Prostate gland (tissue), 2 donors: ENCODE results near the gene DLG2. TPM values are rescaled to one million over a fixed set of nuclear protein-coding genes. Genes with fewer than 3 reads are reported as not detected.

Experiments
- DNase-seq: peaks from one replicate; pipeline ENCODE4 v3.0.0-alpha.2; 2019; ENCODE audit warnings: low spot score
- H3K27ac ChIP-seq, 2 donors: fragments of 200-600 bp; sonication (generic); 2 replicates each; pipeline ENCODE4 v1.5.1; 2017 to 2019
- H3K27me3 ChIP-seq: fragments of 200-600 bp; sonication (generic); replicated peaks from 2 replicates; pipeline ENCODE4 v1.5.1; 2019; ENCODE audit not compliant: insufficient read depth
- H3K36me3 ChIP-seq, 2 donors: fragments of 200-600 bp; sonication (generic); 1 replicate in 1 of 2; 2 replicates in 1 of 2; pipeline versions ENCODE4 v1.5.1 to v1.8.1; 2017 to 2019
- H3K4me1 ChIP-seq: fragments of 200-600 bp; sonication (generic); replicated peaks from 2 replicates; pipeline ENCODE4 v1.5.1; 2019
- H3K4me3 ChIP-seq, 2 donors: fragments of 200-600 bp; sonication (generic); 2 replicates each; pipeline ENCODE4 v1.5.1; 2017 to 2019
- H3K9me3 ChIP-seq: fragments of 200-600 bp; sonication (generic); 2 replicates; pipeline ENCODE4 v1.5.1; 2017
- CTCF ChIP-seq, 4 experiments: fragments of 200-600 bp in 2 of 4; fragments of 450-650 bp in 2 of 4; sonication (generic) in 2 of 4; IDR thresholded peaks; 1 replicate in 3 of 4; 2 replicates in 1 of 4; pipeline ENCODE4 v1.5.1; 2016 to 2019; ENCODE audit warnings: antibody characterized with exemption in 4 of 4, mild to moderate bottlenecking in 2 of 4, moderate library complexity in 2 of 4
- POLR2A ChIP-seq: fragments of 450-650 bp; IDR thresholded peaks from one replicate; pipeline ENCODE4 v1.6.1; 2016; ENCODE audit warnings: antibody characterized with exemption, mild to moderate bottlenecking
- POLR2AphosphoS5 ChIP-seq: sonication (generic); formaldehyde crosslinking; IDR thresholded peaks from one replicate; pipeline ENCODE4 v1.6.1; 2017; ENCODE audit warnings: antibody characterized with exemption
- whole genome bisulfite sequencing: methylation state at CpG from one replicate; pipeline ENCODE4 v1.1.5; 2018; 5-methylcytosine and 5-hydroxymethylcytosine counted together
- intact Hi-C: fragments of 100-400 bp; cut with DNase I; formaldehyde crosslinking; loops from one replicate; pipeline ENCODE4 v1.14.2; 2022
- total RNA-seq, 2 donors: library from RNA; depleted of rRNA; stranded (reverse); fragments of >200 nt; gene quantifications; one replicate each; pipeline ENCODE4 v1.1.0, GENCODE V29; 2016

The DLG2 gene
- total RNA-seq, 2 donors from 2014 or later, result 9.8 to 16.2 TPM

GRCh38 chr11:83862033-83862432 lies 1765.1 kb downstream of the DLG2 start:
- TF ChIP-seq POLR2A (no peak), POLR2AphosphoS5 (no peak), CTCF (IDR thresholded peaks at IDR 0.05) (no peak)
- 75% methylated on average over 3 of the region's 3 CpGs for WGBS

GRCh38 chr11:83858694-83859093 lies 1768.5 kb downstream of the DLG2 start:
- DNase-seq, result no peak
- H3K27me3 ChIP-seq, result no peaks in the 10 kb centered on the region
- no peaks in the 10 kb centered on the region for H3K4me1 ChIP-seq
- TF ChIP-seq CTCF (IDR thresholded peaks at IDR 0.05) (no peak), POLR2A (no peak), POLR2AphosphoS5 (no peak)
- H3K4me3 ChIP-seq, result no peak overlapping the region
- H3K27ac ChIP-seq, result no peak overlapping the region
- no peaks in the 10 kb centered on the region for H3K9me3 ChIP-seq
- WGBS, result 84% methylated on average over 1 of the region's 1 CpG
- intact Hi-C loops, result no loop called here
- no peaks in the 10 kb centered on the region for H3K36me3 ChIP-seq

More at GRCh38 chr11:83862033-83862432, 1765.1 kb downstream of the DLG2 start:
- Histone ChIP-seq H3K27ac (no peak overlapping the region), H3K27me3 (no peaks in the 10 kb centered on the region), H3K4me1 (no peaks in the 10 kb centered on the region), H3K4me3 (no peak overlapping the region), H3K36me3 (no peaks in the 10 kb centered on the region), H3K9me3 (no peaks in the 10 kb centered on the region)
- no peak for DNase-seq
- intact Hi-C loops, result no loop called here

- Histone ChIP-seq H3K4me3 (no peak overlapping the region), H3K36me3 (no peaks in the 10 kb centered on the region), H3K4me1 (no peaks in the 10 kb centered on the region), H3K9me3 (no peaks in the 10 kb centered on the region), H3K27me3 (no peaks in the 10 kb centered on the region), H3K27ac (no peak overlapping the region)
- intact Hi-C loops, result no loop called here
- DNase-seq, result no peak
- TF ChIP-seq POLR2A, result no peak
- TF ChIP-seq POLR2AphosphoS5, result no peak
- no peak for TF ChIP-seq CTCF (IDR thresholded peaks at IDR 0.05)
- WGBS, result 92% methylated on average over 1 of the region's 1 CpG
Observed at GRCh38 chr11:83855237-83855636, 1771.9 kb downstream of the DLG2 start.

- Histone ChIP-seq H3K4me1 (no peaks in the 10 kb centered on the region), H3K4me3 (no peak overlapping the region), H3K27ac (no peak overlapping the region), H3K36me3 (no peaks in the 10 kb centered on the region), H3K9me3 (no peaks in the 10 kb centered on the region), H3K27me3 (no peaks in the 10 kb centered on the region)
- 72% methylated on average over 1 of the region's 1 CpG for WGBS
- TF ChIP-seq POLR2AphosphoS5 (no peak), CTCF (IDR thresholded peaks at IDR 0.05) (no peak), POLR2A (no peak)
- no peak for DNase-seq
- intact Hi-C loops, result no loop called here
Observed at GRCh38 chr11:83852775-83853442, 1774.2 kb downstream of the DLG2 start.

- intact Hi-C loops, result no loop called here
- WGBS, result 80% methylated on average over 3 of the region's 3 CpGs
Observed at GRCh38 chr11:83852012-83852411, 1775.1 kb downstream of the DLG2 start.

More at GRCh38 chr11:83852012-83852411, 1775.1 kb downstream of the DLG2 start:
- Histone ChIP-seq H3K36me3 (no peaks in the 10 kb centered on the region), H3K4me1 (no peaks in the 10 kb centered on the region), H3K9me3 (no peaks in the 10 kb centered on the region), H3K4me3 (no peak overlapping the region), H3K27ac (no peak overlapping the region), H3K27me3 (no peaks in the 10 kb centered on the region)
- no peak for DNase-seq
- TF ChIP-seq POLR2A, result no peak
